ENCODE measurements around the gene SETD3. TPM values are rescaled to one million over a fixed set of nuclear protein-coding genes. Genes with fewer than 3 reads are reported as not detected.

SETD3 gene
- total RNA-seq, 1 experiment from 2014 or later = 46.8 TPM

DNA sequence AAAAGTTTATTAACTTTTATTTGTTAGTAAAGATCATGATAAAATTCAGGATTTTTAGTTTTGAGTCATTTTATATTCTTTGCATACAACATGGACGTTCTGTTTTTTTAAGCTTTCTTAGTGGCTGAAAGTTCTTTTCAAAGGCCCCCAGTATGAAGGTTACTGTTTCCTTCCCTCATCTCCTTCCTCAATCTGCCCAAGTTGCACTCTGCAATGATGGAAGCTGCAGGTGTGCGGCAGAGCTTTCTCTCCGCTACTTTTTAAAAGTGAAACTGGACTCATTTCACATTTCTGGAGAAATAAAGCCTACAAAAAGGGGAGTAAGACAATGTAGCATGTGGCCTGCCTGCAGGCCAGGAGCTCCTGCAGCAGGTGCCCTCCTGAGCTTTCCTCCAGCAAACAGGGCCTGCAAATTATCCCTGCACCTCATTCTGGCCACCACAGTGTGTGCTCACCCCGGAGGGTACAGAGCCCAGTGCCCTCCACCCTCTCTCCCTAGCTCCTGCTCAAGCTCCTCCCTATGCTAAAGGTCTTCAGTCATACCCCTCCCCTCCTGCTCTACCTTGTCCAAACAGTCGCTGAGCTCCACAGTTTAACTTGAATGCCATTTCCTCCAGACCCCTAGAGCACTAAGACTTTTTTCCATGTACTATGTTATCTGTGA, 78.9 kb downstream of the SETD3 start:
- TF ChIP-seq EZH2 (IDR thresholded peaks at IDR 0.05; ENCODE audit: low read length, unreplicated experiment) (no peak), CTCF (conservative IDR thresholded peaks at IDR 0.05; ENCODE audit: low read depth, low read length) (no peak)
- no TSS peak for BruUV-seq (replicated peaks)
- no peaks in the 10 kb centered on the region for H3F3A ChIP-seq (ENCODE audit: low read length, unreplicated experiment)
- no peak for ATAC-seq
- ChIA-PET POLR2A (ENCODE audit: unreplicated experiment) (no interaction called here), CTCF (no interaction called here)
- H3K27ac ChIP-seq (ENCODE audit: low read length) = no peak overlapping the region
- H3K27me3 ChIP-seq (ENCODE audit: low read length) = no peaks in the 10 kb centered on the region
- H3K9me2 ChIP-seq (replicated peaks; ENCODE audit: low read length) = no peaks in the 10 kb centered on the region
- H3K9me3 ChIP-seq (ENCODE audit: low read length) = no peaks in the 10 kb centered on the region
- peaks cover 5% of the 10 kb centered on the region; the same call in 1 of the 2 replicates for H3K36me3 ChIP-seq (ENCODE audit: low read depth, low read length)
- no peak overlapping the region for H2AFZ ChIP-seq (ENCODE audit: low read length)
- peaks cover 4% of the 10 kb centered on the region; the same call in 1 of the 2 replicates for H3K4me1 ChIP-seq (ENCODE audit: insufficient read depth, low read length)
- intact Hi-C loops (cut with micrococcal nuclease) = no loop called here
- H3K9ac ChIP-seq (ENCODE audit: low read length) = no peak overlapping the region
- H4K20me1 ChIP-seq (ENCODE audit: low read length) = no peaks in the 10 kb centered on the region
- H3K79me2 ChIP-seq (ENCODE audit: low read length) = no peaks in the 10 kb centered on the region
- no peak overlapping the region for H3K4me2 ChIP-seq (ENCODE audit: low read length)
- H3K4me3 ChIP-seq (ENCODE audit: low read length) = no peak overlapping the region
- DNase-seq = no peak

DNA sequence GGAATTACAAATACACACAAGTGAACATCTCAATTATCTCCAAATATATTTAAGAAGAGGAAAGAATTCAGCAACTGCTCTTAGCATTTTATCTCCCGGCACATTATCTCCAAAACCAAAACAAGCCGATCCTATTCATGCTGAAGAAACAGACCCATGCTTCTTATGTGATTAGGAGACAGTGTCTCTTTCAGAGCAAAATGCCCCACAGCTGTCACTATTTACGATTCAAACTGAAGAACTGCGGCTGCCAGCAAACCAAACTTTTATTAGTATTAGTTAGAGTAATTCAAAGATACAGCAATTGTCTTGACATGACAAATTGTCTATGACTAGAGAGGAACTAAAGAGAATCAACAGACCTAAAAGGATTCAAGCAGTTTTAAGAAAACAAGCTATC, 79.4 kb downstream of the SETD3 start:
- no TSS peak for BruUV-seq (replicated peaks)
- CTCF ChIA-PET = no interaction called here

More for the DNA sequence above, 79.4 kb downstream of the SETD3 start:
- H3K9me2 ChIP-seq (replicated peaks; ENCODE audit: low read length) = no peaks in the 10 kb centered on the region
- no peaks in the 10 kb centered on the region for H3K79me2 ChIP-seq (ENCODE audit: low read length)
- TF ChIP-seq CTCF (conservative IDR thresholded peaks at IDR 0.05; ENCODE audit: low read depth, low read length) (no peak), EZH2phosphoT487 (IDR thresholded peaks at IDR 0.05; ENCODE audit: borderline replicate concordance, low read length) (no peak), EZH2 (IDR thresholded peaks at IDR 0.05; ENCODE audit: low read length, unreplicated experiment) (no peak)
- H3K4me2 ChIP-seq (ENCODE audit: low read length) = no peak overlapping the region
- POLR2A ChIA-PET (ENCODE audit: unreplicated experiment) = no interaction called here
- no peaks in the 10 kb centered on the region for H3K9me3 ChIP-seq (ENCODE audit: low read length)
- H3K9ac ChIP-seq (ENCODE audit: low read length) = no peak overlapping the region
- no peak overlapping the region for H3K27ac ChIP-seq (ENCODE audit: low read length)
- intact Hi-C loops (cut with micrococcal nuclease) = no loop called here
- peaks cover 5% of the 10 kb centered on the region; the same call in 1 of the 2 replicates for H3K36me3 ChIP-seq (ENCODE audit: low read depth, low read length)
- H3K4me1 ChIP-seq (ENCODE audit: insufficient read depth, low read length) = peaks cover 9% of the 10 kb centered on the region
- ATAC-seq (no peak), DNase-seq (no peak)
- no peak overlapping the region for H2AFZ ChIP-seq (ENCODE audit: low read length)
- H3F3A ChIP-seq (ENCODE audit: low read length, unreplicated experiment) = no peaks in the 10 kb centered on the region
- H3K27me3 ChIP-seq (ENCODE audit: low read length) = no peaks in the 10 kb centered on the region
- no peaks in the 10 kb centered on the region for H4K20me1 ChIP-seq (ENCODE audit: low read length)
- H3K4me3 ChIP-seq (ENCODE audit: low read length) = no peak overlapping the region
